ENCODE measurements around the gene NDUFC1. TPM values are rescaled to one million over a fixed set of nuclear protein-coding genes. Genes with fewer than 3 reads are reported as not detected.

NDUFC1 gene
- total RNA-seq, 1 donor from 2014 or later, result 243 TPM

Other genes starting within 250 kb of the NDUFC1 start
- 38.0 TPM for gene ELF2, start 125.3 kb downstream of the NDUFC1 start, total RNA-seq
- gene MGARP, start 22.3 kb downstream of the NDUFC1 start, total RNA-seq, result 0.27 TPM
- 36.5 TPM for gene NAA15, start 972 bp downstream of the NDUFC1 start, total RNA-seq
- gene RAB33B, start 151.6 kb upstream of the NDUFC1 start, total RNA-seq, result 6.4 TPM